ENCODE measurements around the gene PCYOX1L.

PCYOX1L gene

DNA sequence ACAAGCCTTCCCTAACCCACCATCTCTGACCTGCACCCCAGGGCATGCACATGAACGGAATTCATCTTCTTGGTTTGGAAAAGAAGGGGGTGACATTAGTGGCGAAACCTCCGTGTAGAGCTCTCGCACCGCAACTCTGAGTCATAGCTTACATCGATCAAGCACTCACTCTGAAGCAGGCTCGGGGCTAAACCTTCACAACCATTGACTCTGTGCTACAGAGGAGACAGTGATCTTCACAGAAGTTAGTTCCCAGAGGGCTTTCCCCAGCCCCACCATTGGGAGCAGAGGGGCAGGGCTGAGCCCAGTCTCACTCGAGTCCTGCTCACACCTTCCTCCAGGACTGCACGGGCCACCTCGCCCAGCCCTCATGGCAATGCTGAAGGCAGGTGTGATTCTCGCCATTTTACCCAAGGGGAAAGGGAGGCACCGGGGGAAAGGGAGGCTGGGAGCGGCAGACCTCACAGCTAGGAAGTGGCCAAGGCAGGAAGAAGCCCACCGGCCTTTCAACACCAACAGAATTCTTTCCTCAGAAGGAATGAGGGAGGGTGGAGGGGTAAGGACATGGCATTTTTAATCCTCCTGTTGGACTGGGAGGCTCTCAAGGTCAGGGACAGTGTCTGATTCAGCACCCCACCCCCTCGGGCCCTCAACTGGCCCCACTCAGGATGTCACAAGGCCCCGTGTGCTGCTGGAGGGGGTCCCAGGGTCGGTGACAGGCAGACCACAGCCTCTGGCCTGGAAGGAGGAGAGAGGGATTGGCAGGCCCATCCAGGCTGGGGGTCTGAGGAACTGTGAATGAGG lies 47.1 kb downstream of the PCYOX1L start:
- Histone ChIP-seq H4K8ac (ENCODE audit: low read depth, low read length) (peak overlapping the region; percentile 34), H4K91ac (ENCODE audit: low read depth, low read length) (peak overlapping the region; percentile 80), H3K4me2 (ENCODE audit: low read length) (no peak overlapping the region), H3K9ac (ENCODE audit: low read length) (no peak overlapping the region), H2AK5ac (ENCODE audit: low read length) (peak overlapping the region; percentile 81), H2BK5ac (ENCODE audit: low read depth, low read length, poor library complexity) (peak overlapping the region; percentile 32), H3K4ac (ENCODE audit: low read depth, low read length) (peak overlapping the region; percentile 25), H4K12ac (ENCODE audit: low read depth, low read length) (peak overlapping the region; percentile 27), H3K9me3 (ENCODE audit: insufficient read depth, low read depth, low read length) (no peaks in the 10 kb centered on the region), H2AFZ (ENCODE audit: insufficient read depth, low read length, poor library complexity) (no peak overlapping the region), H3K18ac (ENCODE audit: low read length) (peak overlapping the region; percentile 44), H3K79me1 (ENCODE audit: low read length) (peaks cover 15% of the 10 kb centered on the region), H3K27ac (ENCODE audit: low read depth, low read length) (peak overlapping the region; percentile 51), H3K4me1 (ENCODE audit: control insufficient read depth in 1 of 2, insufficient read depth in 2 of 2, low read length in 2 of 2) (peaks cover 22 to 46% of the 10 kb centered on the region in 2 experiments), H2BK12ac (ENCODE audit: low read length) (peak overlapping the region; percentile 94), H3K36me3 (ENCODE audit: control insufficient read depth in 1 of 2, insufficient read depth in 2 of 2, low read length in 2 of 2) (no peaks in the 10 kb centered on the region), H3K14ac (ENCODE audit: low read length) (peak overlapping the region; percentile 74), H3K23ac (ENCODE audit: low read length) (no peak overlapping the region), H3K4me3 (ENCODE audit: low read depth, low read length) (no peak overlapping the region), H3K27me3 (ENCODE audit: insufficient read depth, low read length) (no peaks in the 10 kb centered on the region), H2BK120ac (ENCODE audit: insufficient read depth, low read length, poor library complexity) (peak overlapping the region; percentile 77), H3K79me2 (ENCODE audit: control insufficient read depth, insufficient read depth, low read length, poor library complexity) (no peaks in the 10 kb centered on the region)
- WGBS (ENCODE audit: extremely low coverage, insufficient coverage, insufficient read length): no CpG with 5 or more reads among the region's 17 CpGs
- peak; percentile 54 to 63 for DNase-seq

DNA sequence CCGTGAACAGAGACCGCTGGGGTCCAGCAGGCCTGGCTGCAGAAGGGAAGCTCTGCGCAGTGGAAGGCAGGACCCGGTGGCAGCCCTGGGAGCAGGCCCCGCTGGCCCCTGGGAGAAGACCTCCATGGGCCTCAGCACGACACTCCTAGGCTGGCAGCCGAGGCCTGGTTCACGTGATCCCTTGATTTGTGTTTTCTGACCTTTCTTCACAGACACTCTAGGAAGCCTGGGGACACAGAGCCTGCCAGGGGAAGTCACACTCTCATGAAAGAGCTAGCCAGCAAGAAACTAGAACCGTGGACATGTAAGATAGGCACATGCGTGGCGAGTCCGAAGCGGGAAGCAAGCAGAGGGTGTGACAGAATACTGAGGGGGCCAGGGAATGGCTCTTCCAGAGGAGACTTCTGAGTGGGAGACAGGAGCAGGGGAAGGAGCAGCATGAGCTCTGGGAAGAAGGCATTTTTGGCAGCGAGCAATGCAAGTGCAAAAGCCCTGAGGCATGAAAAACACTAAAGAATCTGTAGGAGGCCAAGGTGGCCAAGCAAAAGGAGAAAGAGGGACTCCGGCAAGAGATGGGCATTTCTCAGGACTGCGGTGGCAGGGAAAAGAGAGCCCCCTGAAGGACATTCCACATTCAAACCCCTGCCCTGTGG lies 47.8 kb downstream of the PCYOX1L start:
- peak overlapping the region; percentile 74 for H3K14ac ChIP-seq (ENCODE audit: low read length)
- H3K9me3 ChIP-seq (ENCODE audit: insufficient read depth, low read depth, low read length): no peaks in the 10 kb centered on the region
- H2AK5ac ChIP-seq (ENCODE audit: low read length): peak overlapping the region; percentile 81
- H4K12ac ChIP-seq (ENCODE audit: low read depth, low read length): no peak overlapping the region
- H4K8ac ChIP-seq (ENCODE audit: low read depth, low read length): peak overlapping the region; percentile 34
- H3K18ac ChIP-seq (ENCODE audit: low read length): peak overlapping the region; percentile 44
- no peak overlapping the region for H2AFZ ChIP-seq (ENCODE audit: insufficient read depth, low read length, poor library complexity)
- no peak overlapping the region for H3K23ac ChIP-seq (ENCODE audit: low read length)
- H3K79me2 ChIP-seq (ENCODE audit: control insufficient read depth, insufficient read depth, low read length, poor library complexity): no peaks in the 10 kb centered on the region
- no peak overlapping the region for H3K4me3 ChIP-seq (ENCODE audit: low read depth, low read length)
- peak overlapping the region; percentile 94 for H2BK12ac ChIP-seq (ENCODE audit: low read length)
- no peaks in the 10 kb centered on the region for H3K36me3 ChIP-seq (ENCODE audit: control insufficient read depth in 1 of 2, insufficient read depth in 2 of 2, low read length in 2 of 2)
- DNase-seq: peak in 1 of 2 donors; percentile 59
- peaks cover 21 to 42% of the 10 kb centered on the region in 2 experiments for H3K4me1 ChIP-seq (ENCODE audit: control insufficient read depth in 1 of 2, insufficient read depth in 2 of 2, low read length in 2 of 2)
- H3K27me3 ChIP-seq (ENCODE audit: insufficient read depth, low read length): no peaks in the 10 kb centered on the region
- peak overlapping the region; percentile 32 for H2BK5ac ChIP-seq (ENCODE audit: low read depth, low read length, poor library complexity)
- H2BK120ac ChIP-seq (ENCODE audit: insufficient read depth, low read length, poor library complexity): peak overlapping the region; percentile 27
- peak overlapping the region; percentile 51 for H3K27ac ChIP-seq (ENCODE audit: low read depth, low read length)
- no CpG with 5 or more reads among the region's 16 CpGs for WGBS (ENCODE audit: extremely low coverage, insufficient coverage, insufficient read length)
- no peak overlapping the region for H3K4ac ChIP-seq (ENCODE audit: low read depth, low read length)
- H3K79me1 ChIP-seq (ENCODE audit: low read length): peaks cover 15% of the 10 kb centered on the region
- H3K4me2 ChIP-seq (ENCODE audit: low read length): no peak overlapping the region
- no peak overlapping the region for H3K9ac ChIP-seq (ENCODE audit: low read length)
- peak overlapping the region; percentile 80 for H4K91ac ChIP-seq (ENCODE audit: low read depth, low read length)

- H3K4me3 ChIP-seq (ENCODE audit: low read depth, low read length): no peak overlapping the region
- peak overlapping the region; percentile 64 for H4K91ac ChIP-seq (ENCODE audit: low read depth, low read length)
- no peak overlapping the region for H3K23ac ChIP-seq (ENCODE audit: low read length)
- no peak overlapping the region for H3K4ac ChIP-seq (ENCODE audit: low read depth, low read length)
- H3K4me1 ChIP-seq (ENCODE audit: control insufficient read depth in 1 of 2, insufficient read depth in 2 of 2, low read length in 2 of 2): peaks cover 23 to 42% of the 10 kb centered on the region in 2 experiments
- no peak overlapping the region for H3K9ac ChIP-seq (ENCODE audit: low read length)
- DNase-seq: no peak
- H3K4me2 ChIP-seq (ENCODE audit: low read length): no peak overlapping the region
- H3K9me3 ChIP-seq (ENCODE audit: insufficient read depth, low read depth, low read length): no peaks in the 10 kb centered on the region
- H4K12ac ChIP-seq (ENCODE audit: low read depth, low read length): no peak overlapping the region
- H2BK5ac ChIP-seq (ENCODE audit: low read depth, low read length, poor library complexity): no peak overlapping the region
- no CpG with 5 or more reads among the region's 9 CpGs for WGBS (ENCODE audit: extremely low coverage, insufficient coverage, insufficient read length)
- H3K79me2 ChIP-seq (ENCODE audit: control insufficient read depth, insufficient read depth, low read length, poor library complexity): no peaks in the 10 kb centered on the region
- no peaks in the 10 kb centered on the region for H3K27me3 ChIP-seq (ENCODE audit: insufficient read depth, low read length)
- peaks cover 15% of the 10 kb centered on the region for H3K79me1 ChIP-seq (ENCODE audit: low read length)
- H2AK5ac ChIP-seq (ENCODE audit: low read length): peak overlapping the region; percentile 21
- peak overlapping the region; percentile 38 for H2BK12ac ChIP-seq (ENCODE audit: low read length)
- no peaks in the 10 kb centered on the region for H3K36me3 ChIP-seq (ENCODE audit: control insufficient read depth in 1 of 2, insufficient read depth in 2 of 2, low read length in 2 of 2)
- H3K27ac ChIP-seq (ENCODE audit: low read depth, low read length): no peak overlapping the region
- H2BK120ac ChIP-seq (ENCODE audit: insufficient read depth, low read length, poor library complexity): peak overlapping the region; percentile 55
- peak overlapping the region; percentile 13 for H3K14ac ChIP-seq (ENCODE audit: low read length)
- H2AFZ ChIP-seq (ENCODE audit: insufficient read depth, low read length, poor library complexity): no peak overlapping the region
- H3K18ac ChIP-seq (ENCODE audit: low read length): no peak overlapping the region
- H4K8ac ChIP-seq (ENCODE audit: low read depth, low read length): no peak overlapping the region
Observed at GRCh38 chr5:149406203-149406978, 48.5 kb downstream of the PCYOX1L start.

DNA sequence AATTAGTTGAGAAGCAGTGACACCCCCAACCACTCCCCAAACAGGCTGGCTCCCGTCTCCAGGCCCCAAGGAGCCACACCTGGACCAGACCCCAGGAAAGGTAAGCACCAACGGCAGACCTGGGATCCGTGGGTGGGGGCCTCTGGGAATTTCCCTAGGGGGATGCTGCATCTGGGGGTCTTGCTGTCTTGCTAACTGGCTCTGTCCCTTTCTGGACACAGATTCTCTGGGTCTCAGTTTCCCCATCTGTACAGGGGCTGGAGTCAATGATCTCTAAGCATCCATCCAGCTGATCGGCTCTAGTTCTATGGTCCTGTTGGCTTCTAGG lies 49.1 kb downstream of the PCYOX1L start:
- peaks cover 23 to 42% of the 10 kb centered on the region in 2 experiments for H3K4me1 ChIP-seq (ENCODE audit: control insufficient read depth in 1 of 2, insufficient read depth in 2 of 2, low read length in 2 of 2)
- no peak overlapping the region for H2AFZ ChIP-seq (ENCODE audit: insufficient read depth, low read length, poor library complexity)
- no peaks in the 10 kb centered on the region for H3K79me2 ChIP-seq (ENCODE audit: control insufficient read depth, insufficient read depth, low read length, poor library complexity)
- H2BK120ac ChIP-seq (ENCODE audit: insufficient read depth, low read length, poor library complexity): no peak overlapping the region
- H2AK5ac ChIP-seq (ENCODE audit: low read length): no peak overlapping the region
- H2BK5ac ChIP-seq (ENCODE audit: low read depth, low read length, poor library complexity): no peak overlapping the region
- H3K4me3 ChIP-seq (ENCODE audit: low read depth, low read length): no peak overlapping the region
- no peak overlapping the region for H3K23ac ChIP-seq (ENCODE audit: low read length)
- no peak overlapping the region for H3K18ac ChIP-seq (ENCODE audit: low read length)
- no peaks in the 10 kb centered on the region for H3K9me3 ChIP-seq (ENCODE audit: insufficient read depth, low read depth, low read length)
- no peak overlapping the region for H4K12ac ChIP-seq (ENCODE audit: low read depth, low read length)
- H3K14ac ChIP-seq (ENCODE audit: low read length): peak overlapping the region; percentile 13
- H2BK12ac ChIP-seq (ENCODE audit: low read length): peak overlapping the region; percentile 38
- no peaks in the 10 kb centered on the region for H3K27me3 ChIP-seq (ENCODE audit: insufficient read depth, low read length)
- peak overlapping the region; percentile 64 for H4K91ac ChIP-seq (ENCODE audit: low read depth, low read length)
- H3K4ac ChIP-seq (ENCODE audit: low read depth, low read length): no peak overlapping the region
- H3K9ac ChIP-seq (ENCODE audit: low read length): no peak overlapping the region
- H4K8ac ChIP-seq (ENCODE audit: low read depth, low read length): no peak overlapping the region
- no peak overlapping the region for H3K4me2 ChIP-seq (ENCODE audit: low read length)
- H3K36me3 ChIP-seq (ENCODE audit: control insufficient read depth in 1 of 2, insufficient read depth in 2 of 2, low read length in 2 of 2): no peaks in the 10 kb centered on the region
- H3K79me1 ChIP-seq (ENCODE audit: low read length): peaks cover 15% of the 10 kb centered on the region
- no peak for DNase-seq
- no CpG with 5 or more reads among the region's 4 CpGs for WGBS (ENCODE audit: extremely low coverage, insufficient coverage, insufficient read length)
- H3K27ac ChIP-seq (ENCODE audit: low read depth, low read length): no peak overlapping the region
